Activated naive CD4-positive, alpha-beta T cell treated with anti-CD3 and anti-CD28 coated beads, Interleukin-2, amount 10 ng/mL, durations not matched to agents 7 days and 5 days (primary cell): ENCODE measurements around the gene RXFP1.
A peak's percentile ranks its signal among the peaks of the same experiment; 100 is the strongest.

Experiments used
- CTCF ChIA-PET: fragments of 350-600 bp; sonication (Branson Sonifier 250); formaldehyde crosslinking; loops from one replicate; lab custom pipeline; 2021; ENCODE audit warnings: antibody characterized with exemption; lab: Charles Lee
- DNase-seq: peaks from one replicate; pipeline ENCODE4 v3.0.0-alpha.2; 2020
- H3K27ac Mint-ChIP-seq: one replicate; pipeline ENCODE4 v1.8.0; 2021; ENCODE audit warnings: mild to moderate bottlenecking, moderate library complexity, mixed read lengths
- H3K27me3 Mint-ChIP-seq: one replicate; pipeline ENCODE4 v1.8.0; 2021; ENCODE audit warnings: mild to moderate bottlenecking, mixed read lengths
- H3K36me3 Mint-ChIP-seq: one replicate; pipeline ENCODE4 v1.8.0; 2021; ENCODE audit warnings: mixed read lengths
- H3K4me1 Mint-ChIP-seq: one replicate; pipeline ENCODE4 v1.8.0; 2021; ENCODE audit warnings: mixed read lengths
- H3K4me3 Mint-ChIP-seq: one replicate; pipeline ENCODE4 v1.8.0; 2021; ENCODE audit warnings: mild to moderate bottlenecking, moderate library complexity, mixed read lengths
- H3K9me3 Mint-ChIP-seq: one replicate; pipeline ENCODE4 v1.8.0; 2021; ENCODE audit warnings: mixed read lengths

RXFP1 gene

DNA sequence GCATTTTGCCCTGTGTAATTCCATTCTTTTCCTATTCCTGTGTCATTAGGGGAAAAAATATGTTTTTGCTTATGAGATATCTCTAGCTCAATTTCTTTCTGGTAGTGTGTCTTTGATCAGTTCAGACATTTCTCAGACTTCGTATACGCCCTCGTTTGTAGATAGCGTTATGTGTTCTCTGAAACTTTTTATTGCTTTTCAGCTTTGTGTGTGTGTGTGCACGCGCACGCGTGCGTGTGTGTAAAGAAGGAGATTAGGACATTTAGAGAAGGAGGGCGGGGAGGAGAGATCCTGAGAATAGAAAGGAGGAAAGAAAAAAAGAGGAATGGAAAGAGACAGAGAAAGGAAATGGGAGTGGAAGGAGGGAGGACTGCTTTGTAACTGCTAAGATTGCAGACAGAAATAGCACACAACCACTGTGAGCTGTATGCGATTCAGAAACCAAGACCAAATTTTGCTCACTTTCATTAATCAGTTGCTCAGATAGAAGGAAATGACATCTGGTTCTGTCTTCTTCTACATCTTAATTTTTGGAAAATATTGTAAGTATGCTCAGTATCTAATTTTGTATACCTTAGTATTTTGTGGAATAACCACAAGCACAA is at the start of gene RXFP1:
Gene RXFP1, plus strand, starts transcription at position 399 of the 605 bp plus-strand sequence. Its CDS starts 95 bp downstream, at position 494.
- H3K27me3 Mint-ChIP-seq, result no peaks in the 10 kb centered on the region
- no peaks in the 10 kb centered on the region for H3K9me3 Mint-ChIP-seq
- no peak within 1 kb of the TSS for H3K27ac Mint-ChIP-seq
- H3K36me3 Mint-ChIP-seq, result no peaks in the 10 kb centered on the region
- H3K4me1 Mint-ChIP-seq, result no peaks in the 10 kb centered on the region
- H3K4me3 Mint-ChIP-seq, result no peak within 1 kb of the TSS
- CTCF ChIA-PET, result no interaction called here
- DNase-seq, result no peak

DNA sequence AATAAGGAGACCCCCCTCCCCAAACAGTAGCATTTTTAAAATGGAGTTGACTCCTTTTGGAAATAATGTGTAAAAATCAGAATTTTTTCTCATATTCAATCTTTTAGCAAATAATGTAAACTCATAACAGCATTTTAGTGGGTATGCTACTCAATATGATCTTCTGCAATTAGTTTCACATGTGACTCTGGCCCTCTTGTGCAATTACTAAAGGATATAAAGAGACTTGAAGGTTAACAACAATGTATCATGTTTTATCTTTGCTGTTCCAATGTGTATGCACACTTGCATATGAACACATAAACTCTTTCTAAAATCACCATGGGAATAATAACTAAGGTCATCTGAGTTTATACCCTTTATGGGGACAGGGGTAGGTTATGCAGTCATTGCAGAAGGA is 39.9 kb upstream of the RXFP1 start:
- no peak overlapping the region for H3K4me3 Mint-ChIP-seq
- no peaks in the 10 kb centered on the region for H3K36me3 Mint-ChIP-seq
- no peaks in the 10 kb centered on the region for H3K4me1 Mint-ChIP-seq
- H3K9me3 Mint-ChIP-seq, result no peaks in the 10 kb centered on the region
- no peak overlapping the region for H3K27ac Mint-ChIP-seq
- CTCF ChIA-PET, result no interaction called here
- H3K27me3 Mint-ChIP-seq, result no peaks in the 10 kb centered on the region
- DNase-seq, result no peak

DNA sequence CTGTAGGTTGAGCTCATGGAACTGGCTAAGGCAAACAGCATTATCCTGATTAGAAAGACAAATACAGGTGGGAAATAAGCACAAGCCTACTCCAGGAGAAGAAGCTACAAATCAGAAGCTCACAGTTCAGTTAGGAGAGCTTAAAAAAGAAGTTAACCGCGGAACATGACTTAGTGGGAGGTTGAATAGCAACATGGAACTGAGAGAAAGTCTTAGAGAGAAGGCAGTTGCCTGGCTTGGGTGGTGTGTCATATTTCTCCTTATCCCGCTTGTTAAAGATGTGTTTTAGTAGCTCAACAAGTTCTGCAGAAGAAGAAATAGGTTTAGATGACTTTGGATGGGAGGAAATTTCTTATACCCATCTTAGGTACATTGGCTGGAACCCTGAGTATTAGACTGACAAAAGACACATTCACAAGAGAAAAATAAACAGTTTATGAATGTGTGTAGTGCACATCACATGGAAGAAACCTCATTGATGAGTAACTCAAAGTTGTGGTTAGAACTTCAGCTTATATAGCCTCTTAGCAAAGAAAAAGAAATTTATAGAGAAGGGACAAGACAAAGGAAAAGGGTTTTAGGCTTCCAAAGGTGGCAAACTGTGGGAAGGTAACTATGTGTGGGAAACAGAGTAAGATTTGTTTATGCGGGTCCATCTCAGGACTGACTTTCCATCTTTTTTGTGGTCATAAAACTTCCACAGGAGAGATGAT is 37.4 kb upstream of the RXFP1 start:
- Mint-ChIP-seq H3K4me3 (no peak overlapping the region), H3K36me3 (no peaks in the 10 kb centered on the region), H3K27ac (no peak overlapping the region), H3K9me3 (no peaks in the 10 kb centered on the region), H3K27me3 (no peaks in the 10 kb centered on the region), H3K4me1 (no peaks in the 10 kb centered on the region)
- CTCF ChIA-PET, result interaction anchor here (2.2 kb wide), 1 partner anchor 11 kb away, joined by 6 read pairs; no protein-coding TSS in a partner anchor
- DNase-seq, result no peak

DNA sequence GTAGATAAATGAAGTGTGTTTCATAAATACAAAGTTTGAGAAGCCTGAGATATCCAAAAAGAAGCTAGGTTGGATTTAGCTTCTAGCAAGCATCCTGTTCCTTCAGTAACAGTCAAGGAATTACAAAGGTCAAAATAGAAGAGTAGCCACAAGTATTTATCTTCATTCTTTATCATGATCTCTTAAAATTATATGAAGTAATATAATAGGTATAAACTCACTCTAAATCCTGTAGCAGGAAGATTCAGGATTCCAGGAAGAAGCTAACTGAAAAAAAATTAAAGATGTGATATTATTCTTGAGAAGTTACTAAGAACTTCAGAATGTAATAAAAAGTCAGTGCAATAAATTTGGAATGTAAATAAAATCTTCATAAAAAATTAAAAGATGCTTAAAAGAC is 31.1 kb upstream of the RXFP1 start:
- Mint-ChIP-seq H3K4me3 (no peak overlapping the region), H3K27ac (no peak overlapping the region), H3K4me1 (no peaks in the 10 kb centered on the region), H3K36me3 (no peaks in the 10 kb centered on the region), H3K27me3 (no peaks in the 10 kb centered on the region), H3K9me3 (no peaks in the 10 kb centered on the region)
- DNase-seq, result no peak
- CTCF ChIA-PET, result interaction anchor here (1.5 kb wide), 1 partner anchor 11 kb away, joined by 3 read pairs; no protein-coding TSS in a partner anchor

DNA sequence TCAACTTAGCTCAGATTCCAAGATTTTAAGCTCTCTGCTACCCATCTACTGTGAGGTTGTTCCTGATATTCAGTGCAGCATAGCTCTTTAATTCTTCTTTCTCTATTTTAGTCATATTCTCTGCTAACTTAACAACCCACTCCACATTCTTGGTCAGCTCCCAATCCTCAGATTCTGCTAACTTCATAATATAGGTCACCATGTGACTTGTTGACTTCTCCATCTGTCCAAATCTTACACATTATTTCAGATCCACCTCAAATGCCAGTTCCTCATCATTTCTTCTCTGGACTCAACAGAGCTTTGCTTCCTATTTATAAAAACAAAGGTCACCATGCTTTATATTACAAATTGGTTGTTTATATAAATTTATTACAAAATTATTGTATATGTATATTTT is 29.3 kb upstream of the RXFP1 start:
- H3K4me3 Mint-ChIP-seq, result no peak overlapping the region
- no peaks in the 10 kb centered on the region for H3K27me3 Mint-ChIP-seq
- H3K36me3 Mint-ChIP-seq, result no peaks in the 10 kb centered on the region
- no peak overlapping the region for H3K27ac Mint-ChIP-seq
- no peak for DNase-seq
- no peaks in the 10 kb centered on the region for H3K9me3 Mint-ChIP-seq
- no peaks in the 10 kb centered on the region for H3K4me1 Mint-ChIP-seq
- CTCF ChIA-PET, result no interaction called here

DNA sequence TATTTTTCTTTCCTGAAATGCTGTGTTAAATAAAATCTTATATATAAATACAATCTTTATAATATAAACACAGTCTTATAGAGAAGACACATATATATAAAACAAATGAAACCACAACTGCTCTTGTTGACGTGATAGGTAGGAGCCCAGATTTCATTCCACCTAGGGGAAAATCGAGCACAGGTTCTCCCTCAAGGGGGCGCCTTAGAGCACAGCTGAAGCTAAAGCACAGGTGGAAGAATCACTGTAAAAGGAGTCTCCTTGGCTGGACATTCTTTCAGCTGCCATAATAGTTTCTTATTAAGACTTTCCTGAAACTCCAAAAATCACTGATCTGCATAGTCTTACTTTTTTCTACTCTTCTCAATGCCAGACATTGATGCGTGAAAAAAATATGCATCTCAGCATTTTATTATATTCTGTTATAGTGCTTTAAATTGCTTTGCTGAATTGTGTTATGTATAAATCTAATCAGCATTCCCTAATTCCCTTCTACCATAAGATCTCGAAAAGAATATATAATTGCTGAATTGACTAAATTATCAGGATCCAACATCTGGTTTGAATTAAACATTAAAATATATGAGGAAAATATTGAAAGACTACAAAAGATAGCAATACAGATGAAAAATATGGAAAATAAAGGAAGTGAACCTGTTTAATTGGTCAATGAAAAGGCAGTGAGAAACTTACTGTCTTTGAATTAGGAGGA is 25.5 kb upstream of the RXFP1 start:
- no peaks in the 10 kb centered on the region for H3K36me3 Mint-ChIP-seq

DNA sequence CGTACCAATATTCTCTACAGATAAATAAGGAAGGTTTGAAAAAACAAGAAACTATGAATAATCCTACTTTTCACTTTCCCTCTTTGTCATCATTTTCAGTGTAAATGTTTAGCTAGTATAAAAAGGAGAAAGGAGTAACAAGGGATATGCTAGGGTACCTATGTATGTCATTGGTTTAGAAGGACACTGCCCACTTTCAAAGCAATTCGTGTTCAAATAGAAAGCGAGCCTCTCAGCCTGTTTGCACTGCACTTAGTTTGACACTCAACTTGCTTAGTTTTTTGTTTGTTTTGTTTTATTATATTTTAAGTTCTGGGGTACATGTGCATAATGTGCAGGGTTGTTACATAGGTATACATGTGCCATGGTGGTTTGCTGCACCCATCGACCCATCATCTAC is 21.6 kb upstream of the RXFP1 start:
- DNase-seq, result no peak
- Mint-ChIP-seq H3K9me3 (peaks cover 2% of the 10 kb centered on the region), H3K27me3 (no peaks in the 10 kb centered on the region), H3K4me1 (no peaks in the 10 kb centered on the region), H3K4me3 (no peak overlapping the region), H3K36me3 (no peaks in the 10 kb centered on the region), H3K27ac (no peak overlapping the region)
- CTCF ChIA-PET, result no interaction called here

More for the DNA sequence above, 25.5 kb upstream of the RXFP1 start:
- H3K4me1 Mint-ChIP-seq, result no peaks in the 10 kb centered on the region
- CTCF ChIA-PET, result interaction anchor here (0.6 to 1.5 kb wide), 13 partner anchors 8 to 707 kb away, joined by 3 to 6 read pairs (median 3); no protein-coding TSS in a partner anchor
- no peaks in the 10 kb centered on the region for H3K9me3 Mint-ChIP-seq
- peak; percentile 42 for DNase-seq
- no peak overlapping the region for H3K27ac Mint-ChIP-seq
- no peaks in the 10 kb centered on the region for H3K27me3 Mint-ChIP-seq
- no peak overlapping the region for H3K4me3 Mint-ChIP-seq

DNA sequence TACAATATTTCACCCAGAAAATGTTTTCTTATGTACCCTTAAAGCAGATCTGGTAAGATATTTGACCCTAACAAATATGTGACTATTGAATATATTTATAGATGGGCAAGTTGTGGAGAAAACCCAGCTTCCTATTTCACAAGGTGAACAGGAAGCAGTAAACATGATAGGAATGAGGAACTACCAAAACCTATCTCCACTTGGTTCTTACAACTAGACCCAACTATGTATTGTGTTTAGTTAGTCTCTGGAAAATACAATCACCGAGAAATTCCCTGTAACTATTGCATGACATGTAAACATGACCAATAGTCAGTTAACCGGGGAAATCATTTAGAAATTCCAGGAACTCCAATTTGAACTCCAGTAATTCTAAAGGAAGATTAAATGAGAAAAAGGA is 8.4 kb upstream of the RXFP1 start:
- no peak overlapping the region for H3K4me3 Mint-ChIP-seq

DNA sequence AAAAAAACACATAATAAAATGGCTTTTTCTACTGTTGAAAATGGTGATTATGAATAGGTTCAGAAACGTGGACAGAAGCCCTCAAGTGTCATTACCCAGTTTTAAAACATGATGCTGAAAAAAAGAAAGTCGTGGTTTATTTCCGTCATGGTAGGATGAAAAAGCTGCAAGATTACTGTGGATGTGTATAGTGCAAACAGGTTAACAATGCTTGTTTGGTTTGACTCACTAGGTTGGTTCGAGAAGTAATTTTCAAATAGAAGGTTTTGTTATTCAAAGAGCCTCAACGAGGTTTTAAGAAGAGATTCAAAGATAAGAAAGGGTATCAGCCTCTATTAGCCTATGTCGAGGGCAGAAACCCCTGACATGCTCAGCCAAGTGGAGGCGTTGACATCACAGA is 2.5 kb upstream of the RXFP1 start:
- Mint-ChIP-seq H3K9me3 (no peaks in the 10 kb centered on the region), H3K27ac (no peak overlapping the region), H3K27me3 (no peaks in the 10 kb centered on the region), H3K36me3 (no peaks in the 10 kb centered on the region), H3K4me3 (no peak overlapping the region), H3K4me1 (no peaks in the 10 kb centered on the region)
- CTCF ChIA-PET, result interaction anchor here (1.0 kb wide), 1 partner anchor 23 kb away, joined by 4 read pairs; no protein-coding TSS in a partner anchor
- DNase-seq, result no peak

More for the DNA sequence above, 8.4 kb upstream of the RXFP1 start:
- Mint-ChIP-seq H3K36me3 (no peaks in the 10 kb centered on the region), H3K27ac (no peak overlapping the region), H3K4me1 (no peaks in the 10 kb centered on the region), H3K9me3 (no peaks in the 10 kb centered on the region), H3K27me3 (no peaks in the 10 kb centered on the region)
- no peak for DNase-seq
- CTCF ChIA-PET, result no interaction called here

DNA sequence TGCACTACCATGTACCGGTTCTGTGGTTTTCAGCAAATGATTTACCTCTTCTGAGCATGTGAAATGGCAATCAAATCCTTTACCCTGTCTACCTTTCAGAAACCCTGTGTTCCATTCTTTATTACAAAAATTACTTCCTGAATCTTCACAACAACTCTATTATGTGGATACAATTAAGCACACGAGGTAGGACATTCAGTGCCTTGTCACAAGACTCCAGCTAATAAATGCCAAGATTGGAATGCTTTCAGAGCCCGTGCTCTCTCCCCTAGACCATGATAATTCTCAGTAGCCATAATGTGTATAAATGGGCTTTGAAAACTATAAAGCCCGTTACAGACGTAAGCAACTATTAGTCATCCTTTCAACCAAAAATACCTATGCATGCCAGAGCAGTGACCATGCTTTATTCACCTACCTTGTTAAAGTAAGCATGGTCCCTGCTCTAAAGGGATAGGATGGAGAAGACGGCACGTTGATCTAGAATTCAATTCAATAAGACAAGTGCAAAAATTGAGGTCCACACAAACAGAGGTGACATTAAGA is 2.4 kb downstream of the RXFP1 start:
- DNase-seq, result no peak
- no peaks in the 10 kb centered on the region for H3K9me3 Mint-ChIP-seq
- no peak overlapping the region for H3K27ac Mint-ChIP-seq
- no peak overlapping the region for H3K4me3 Mint-ChIP-seq
- H3K36me3 Mint-ChIP-seq, result no peaks in the 10 kb centered on the region
- H3K27me3 Mint-ChIP-seq, result peaks cover 3% of the 10 kb centered on the region
- no peaks in the 10 kb centered on the region for H3K4me1 Mint-ChIP-seq
- CTCF ChIA-PET, result no interaction called here

DNA sequence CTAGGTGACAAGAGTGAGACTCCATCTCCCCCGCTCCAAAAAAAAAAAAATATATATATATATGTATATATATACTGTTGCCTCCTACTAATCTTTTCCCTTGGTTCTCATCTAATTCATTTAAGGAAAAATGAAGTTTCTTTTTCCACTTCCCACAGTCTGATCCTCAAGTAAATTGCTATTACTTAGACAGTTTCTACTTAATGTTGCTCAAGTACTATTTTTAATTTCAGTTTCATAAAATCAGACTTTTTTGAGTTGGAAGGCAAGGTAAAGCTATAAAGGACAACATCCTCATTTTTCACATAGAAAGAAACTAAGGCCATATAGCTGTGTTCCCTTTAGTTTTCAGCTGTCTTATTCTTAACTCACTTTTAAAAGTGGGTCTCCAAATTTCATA is 5.8 kb downstream of the RXFP1 start:
- Mint-ChIP-seq H3K27ac (no peak overlapping the region), H3K36me3 (no peaks in the 10 kb centered on the region)
- CTCF ChIA-PET, result interaction anchor here (0.6 to 1.1 kb wide), 2 partner anchors 32 to 47 kb away, joined by 3 to 4 read pairs; no protein-coding TSS in a partner anchor

DNA sequence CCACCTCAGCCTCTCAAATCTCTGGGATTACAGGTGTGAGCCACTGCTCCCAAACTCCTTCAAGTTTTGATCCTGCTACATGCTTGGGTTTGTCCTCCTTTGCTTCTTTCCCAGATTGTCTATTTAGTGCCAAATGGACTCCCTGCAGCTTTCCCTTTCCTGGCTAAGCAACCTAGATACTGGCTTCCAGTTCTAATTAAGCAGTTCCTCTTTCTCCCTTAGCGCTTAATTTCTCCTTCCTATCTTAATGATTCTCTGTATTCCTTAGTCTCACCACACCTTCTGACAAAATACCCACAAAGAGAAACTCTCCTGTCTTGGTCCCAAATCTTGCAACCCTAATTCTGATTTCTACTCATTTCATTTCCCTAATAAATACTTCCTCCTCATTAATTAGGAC is 7.8 kb downstream of the RXFP1 start:
- no peaks in the 10 kb centered on the region for H3K9me3 Mint-ChIP-seq
- H3K27me3 Mint-ChIP-seq, result peaks cover 11% of the 10 kb centered on the region
- CTCF ChIA-PET, result no interaction called here
- H3K4me3 Mint-ChIP-seq, result no peak overlapping the region
- DNase-seq, result no peak
- H3K27ac Mint-ChIP-seq, result no peak overlapping the region
- H3K4me1 Mint-ChIP-seq, result no peaks in the 10 kb centered on the region
- no peaks in the 10 kb centered on the region for H3K36me3 Mint-ChIP-seq

More for the DNA sequence above, 5.8 kb downstream of the RXFP1 start:
- H3K4me3 Mint-ChIP-seq, result no peak overlapping the region
- no peak for DNase-seq
- H3K27me3 Mint-ChIP-seq, result peaks cover 7% of the 10 kb centered on the region
- no peaks in the 10 kb centered on the region for H3K4me1 Mint-ChIP-seq
- no peaks in the 10 kb centered on the region for H3K9me3 Mint-ChIP-seq

DNA sequence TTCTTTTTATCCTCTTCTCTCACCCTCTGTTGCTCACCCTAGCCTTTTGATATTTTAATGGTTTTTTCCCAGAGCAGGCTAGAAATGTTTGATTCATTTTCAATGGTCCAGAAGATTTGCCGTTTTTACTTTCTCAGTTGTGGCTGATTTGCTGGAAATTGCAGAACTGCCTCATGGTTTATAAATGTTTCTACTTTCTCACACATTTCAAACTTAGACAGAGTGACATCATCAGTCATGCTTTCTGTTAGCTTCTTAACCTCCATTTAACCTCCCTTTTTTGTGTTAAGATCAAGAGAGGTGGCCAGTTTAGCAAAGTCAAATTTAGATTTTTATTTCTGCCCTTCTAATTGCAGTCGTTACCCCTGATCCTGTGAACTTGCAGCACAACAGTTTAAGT is 8.7 kb downstream of the RXFP1 start:
- CTCF ChIA-PET, result no interaction called here

DNA sequence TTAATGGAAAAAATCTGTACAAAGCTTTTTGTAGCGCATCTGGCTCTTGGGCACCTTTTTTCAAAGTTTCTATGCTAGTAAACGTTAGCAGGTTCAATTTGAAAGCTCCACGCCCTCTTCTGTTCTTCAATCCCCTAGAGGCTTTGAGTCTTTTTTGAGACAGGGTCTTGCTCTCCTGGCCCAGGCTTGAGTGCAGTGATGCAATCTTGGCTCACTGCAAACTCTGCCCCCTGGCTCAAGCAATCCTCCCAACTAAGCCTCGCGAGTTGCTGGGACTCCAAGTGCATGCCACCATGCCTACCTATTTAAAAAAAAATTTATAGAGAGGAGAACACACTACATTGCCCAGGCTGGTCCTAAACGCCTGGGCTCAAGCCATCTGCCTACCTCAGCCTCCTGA is 9.2 kb downstream of the RXFP1 start:
- CTCF ChIA-PET, result no interaction called here
- H3K4me1 Mint-ChIP-seq, result no peaks in the 10 kb centered on the region
- H3K4me3 Mint-ChIP-seq, result no peak overlapping the region
- no peak for DNase-seq
- no peaks in the 10 kb centered on the region for H3K36me3 Mint-ChIP-seq
- H3K27me3 Mint-ChIP-seq, result peaks cover 11% of the 10 kb centered on the region
- no peak overlapping the region for H3K27ac Mint-ChIP-seq
- H3K9me3 Mint-ChIP-seq, result no peaks in the 10 kb centered on the region

More for the DNA sequence above, 8.7 kb downstream of the RXFP1 start:
- DNase-seq, result no peak
- Mint-ChIP-seq H3K27me3 (peaks cover 11% of the 10 kb centered on the region), H3K27ac (no peak overlapping the region), H3K36me3 (no peaks in the 10 kb centered on the region), H3K4me1 (no peaks in the 10 kb centered on the region), H3K9me3 (no peaks in the 10 kb centered on the region), H3K4me3 (no peak overlapping the region)
